Gastroesophageal sphincter (tissue), 4 donors: Measurements from ENCODE around the gene SHOC2. TPM values are rescaled to one million over a fixed set of nuclear protein-coding genes. Genes with fewer than 3 reads are reported as not detected.

Source experiments
- ATAC-seq: fragments of 150-250 bp; one replicate; pipeline ENCODE4 v1.9.1; 2016; ENCODE audit warnings: mild to moderate bottlenecking, moderate library complexity
- H3K27ac ChIP-seq, 4 donors: fragments of 200-600 bp; sonication (generic) in 3 of 4; 1 replicate in 3 of 4; 2 replicates in 1 of 4; pipeline ENCODE4 v1.5.1; 2016 to 2019
- H3K27me3 ChIP-seq: fragments of 200-600 bp; sonication (generic); one replicate; pipeline ENCODE4 v1.5.1; 2019
- H3K36me3 ChIP-seq, 2 donors: fragments of 200-600 bp; sonication (generic); one replicate each; pipeline ENCODE4 v1.5.1; 2019; ENCODE audit warnings: control low read depth in 1 of 2
- H3K4me1 ChIP-seq, 3 donors: fragments of 200-600 bp; sonication (generic); 1 replicate in 2 of 3; 2 replicates in 1 of 3; pipeline ENCODE4 v1.5.1; 2016 to 2019; ENCODE audit warnings: control low read depth in 2 of 3
- H3K4me3 ChIP-seq, 2 donors: fragments of 200-600 bp; sonication (generic); one replicate each; pipeline ENCODE4 v1.5.1; 2019; ENCODE audit warnings: mild to moderate bottlenecking in 1 of 2, moderate library complexity in 1 of 2
- H3K9me3 ChIP-seq, 3 donors: fragments of 200-600 bp; sonication (generic); one replicate each; pipeline ENCODE4 v1.5.1; 2017 to 2019; ENCODE audit warnings: control low read depth in 2 of 3
- EP300 ChIP-seq: sonication (generic); formaldehyde crosslinking; IDR thresholded peaks from one replicate; pipeline ENCODE4 v1.6.1; 2017; ENCODE audit warnings: antibody characterized with exemption, mild to moderate bottlenecking
- POLR2A ChIP-seq, 2 donors: fragments of 450-650 bp; IDR thresholded peaks; one replicate each; pipeline ENCODE4 v1.6.1; 2017; ENCODE audit warnings: antibody characterized with exemption in 2 of 2, mild to moderate bottlenecking in 2 of 2, moderate library complexity in 1 of 2
- POLR2AphosphoS5 ChIP-seq: sonication (generic); formaldehyde crosslinking; IDR thresholded peaks from one replicate; pipeline ENCODE4 v1.6.1; 2017; ENCODE audit warnings: antibody characterized with exemption
- WGBS, 2 donors: methylation state at CpG; one replicate each; pipeline ENCODE4 v1.1.5; 2018; ENCODE audit warnings: low coverage in 1 of 2; 5-methylcytosine and 5-hydroxymethylcytosine counted together
- total RNA-seq, 4 donors: library from RNA; depleted of rRNA; stranded (reverse); fragments of >200 nt; gene quantifications; one replicate each; pipeline ENCODE4 v1.1.0, GENCODE V29; 2016
- TF ChIP-seq, protein P1 (sequence below), 4 experiments: fragments of 200-600 bp in 2 of 4; fragments of 450-650 bp in 2 of 4; sonication (generic) in 1 of 4; IDR thresholded peaks; one replicate each; pipeline ENCODE4 v1.5.1; 2017 to 2019; ENCODE audit warnings: antibody characterized with exemption in 4 of 4, mild to moderate bottlenecking in 2 of 4, moderate library complexity in 2 of 4

The SHOC2 gene
- total RNA-seq, 4 donors from 2014 or later: 50.5 to 66.0 (median 58.4) TPM

DNA sequence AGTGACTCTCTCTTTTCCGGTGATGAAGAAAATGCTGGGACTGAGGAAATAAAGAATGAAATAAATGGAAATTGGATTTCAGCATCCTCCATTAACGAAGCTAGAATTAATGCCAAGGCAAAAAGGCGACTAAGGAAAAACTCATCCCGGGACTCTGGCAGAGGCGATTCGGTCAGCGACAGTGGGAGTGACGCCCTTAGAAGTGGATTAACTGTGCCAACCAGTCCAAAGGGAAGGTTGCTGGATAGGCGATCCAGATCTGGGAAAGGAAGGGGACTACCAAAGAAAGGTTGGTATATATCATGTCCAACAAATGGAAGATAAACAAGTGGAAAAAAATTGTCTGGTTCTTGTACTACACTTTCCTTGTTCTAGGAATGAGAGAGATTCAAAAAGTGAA, 38.2 kb upstream of the SHOC2 start:
- no peak for ATAC-seq

DNA sequence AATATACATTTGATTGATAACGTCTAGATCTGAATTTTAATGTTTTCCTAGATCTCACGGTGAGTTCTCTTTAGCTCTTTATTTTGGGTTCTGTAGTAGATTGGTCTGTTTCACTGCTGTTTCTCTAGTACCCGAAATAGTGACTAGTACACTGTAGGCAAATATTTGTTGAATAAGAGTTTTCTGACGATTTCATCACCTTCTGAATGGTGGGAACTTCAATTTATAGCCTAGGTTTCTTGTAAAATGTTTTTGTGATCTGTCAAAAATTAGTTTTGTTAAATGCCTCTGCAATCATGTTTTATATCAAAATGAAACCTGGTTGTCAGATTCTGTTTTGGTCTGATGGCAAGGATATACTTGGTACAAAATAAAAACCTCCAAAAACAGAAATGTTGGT, 37.5 kb upstream of the SHOC2 start:
- H3K9me3 ChIP-seq: no peaks in the 10 kb centered on the region
- no peaks in the 10 kb centered on the region for H3K27me3 ChIP-seq
- peaks cover 0 to 84% (median 7%) of the 10 kb centered on the region in 3 donors for H3K4me1 ChIP-seq
- WGBS, 2 donors: 56 to 62% methylated on average over 4 of the region's 4 CpGs
- no peak for TF ChIP-seq POLR2AphosphoS5
- no peak for TF ChIP-seq EP300
- TF ChIP-seq POLR2A (IDR thresholded peaks at IDR 0.05): no peak
- TF ChIP-seq, protein P1, sequence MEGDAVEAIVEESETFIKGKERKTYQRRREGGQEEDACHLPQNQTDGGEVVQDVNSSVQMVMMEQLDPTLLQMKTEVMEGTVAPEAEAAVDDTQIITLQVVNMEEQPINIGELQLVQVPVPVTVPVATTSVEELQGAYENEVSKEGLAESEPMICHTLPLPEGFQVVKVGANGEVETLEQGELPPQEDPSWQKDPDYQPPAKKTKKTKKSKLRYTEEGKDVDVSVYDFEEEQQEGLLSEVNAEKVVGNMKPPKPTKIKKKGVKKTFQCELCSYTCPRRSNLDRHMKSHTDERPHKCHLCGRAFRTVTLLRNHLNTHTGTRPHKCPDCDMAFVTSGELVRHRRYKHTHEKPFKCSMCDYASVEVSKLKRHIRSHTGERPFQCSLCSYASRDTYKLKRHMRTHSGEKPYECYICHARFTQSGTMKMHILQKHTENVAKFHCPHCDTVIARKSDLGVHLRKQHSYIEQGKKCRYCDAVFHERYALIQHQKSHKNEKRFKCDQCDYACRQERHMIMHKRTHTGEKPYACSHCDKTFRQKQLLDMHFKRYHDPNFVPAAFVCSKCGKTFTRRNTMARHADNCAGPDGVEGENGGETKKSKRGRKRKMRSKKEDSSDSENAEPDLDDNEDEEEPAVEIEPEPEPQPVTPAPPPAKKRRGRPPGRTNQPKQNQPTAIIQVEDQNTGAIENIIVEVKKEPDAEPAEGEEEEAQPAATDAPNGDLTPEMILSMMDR (IDR thresholded peaks at IDR 0.05): no peak
- H3K27ac ChIP-seq: peak overlapping the region in 1 of 4 donors; percentile 71
- no peak for ATAC-seq
- peak overlapping the region in 1 of 2 donors; percentile 6 for H3K4me3 ChIP-seq
- peaks cover 0 to 35% of the 10 kb centered on the region in 2 donors for H3K36me3 ChIP-seq

More for the DNA sequence above, 38.2 kb upstream of the SHOC2 start:
- 85 to 89% methylated on average over 9 of the region's 9 CpGs for WGBS, 2 donors
- Histone ChIP-seq H3K4me1 (peaks cover 0 to 87% (median 7%) of the 10 kb centered on the region in 3 donors), H3K9me3 (no peaks in the 10 kb centered on the region), H3K27me3 (no peaks in the 10 kb centered on the region), H3K27ac (peak overlapping the region in 1 of 4 donors; percentile 71), H3K4me3 (no peak overlapping the region), H3K36me3 (peaks cover 0 to 36% of the 10 kb centered on the region in 2 donors)
- TF ChIP-seq EP300 (no peak), POLR2AphosphoS5 (no peak), POLR2A (IDR thresholded peaks at IDR 0.05) (no peak)
- TF ChIP-seq, protein P1 (IDR thresholded peaks at IDR 0.05): no peak

DNA sequence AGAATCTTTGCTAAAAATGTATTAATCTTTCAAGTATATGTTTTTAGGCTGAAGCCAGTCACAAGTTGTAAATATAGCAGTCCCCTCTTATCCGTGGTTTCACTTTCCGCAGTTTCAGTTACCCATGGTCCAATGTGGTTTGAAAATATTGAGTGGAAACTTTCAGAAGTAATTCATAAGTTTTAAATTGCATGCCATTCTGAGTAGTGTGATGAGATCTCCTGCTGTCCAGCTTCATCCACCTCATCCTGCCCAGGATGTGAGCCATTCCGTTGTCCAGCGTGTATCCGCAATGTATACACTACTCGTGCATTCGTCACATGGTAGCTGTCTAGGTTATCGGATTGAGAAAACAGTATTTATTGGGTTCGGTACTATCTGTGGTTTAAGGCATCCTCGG, 35.5 kb upstream of the SHOC2 start:
- no peak for TF ChIP-seq POLR2AphosphoS5
- TF ChIP-seq EP300: no peak
- TF ChIP-seq POLR2A (IDR thresholded peaks at IDR 0.05): no peak
- TF ChIP-seq, protein P1 (IDR thresholded peaks at IDR 0.05): no peak
- Histone ChIP-seq H3K9me3 (no peaks in the 10 kb centered on the region), H3K4me3 (peak overlapping the region in 1 of 2 donors; percentile 20), H3K4me1 (peaks cover 0 to 66% (median 2%) of the 10 kb centered on the region in 3 donors), H3K27me3 (no peaks in the 10 kb centered on the region), H3K36me3 (peaks cover 0 to 36% of the 10 kb centered on the region in 2 donors), H3K27ac (peak overlapping the region; percentile 47 to 71 (median 60))
- 36 to 59% methylated on average over 4 to 10 of the region's 10 CpGs for WGBS, 2 donors
- peak; percentile 31 for ATAC-seq

DNA sequence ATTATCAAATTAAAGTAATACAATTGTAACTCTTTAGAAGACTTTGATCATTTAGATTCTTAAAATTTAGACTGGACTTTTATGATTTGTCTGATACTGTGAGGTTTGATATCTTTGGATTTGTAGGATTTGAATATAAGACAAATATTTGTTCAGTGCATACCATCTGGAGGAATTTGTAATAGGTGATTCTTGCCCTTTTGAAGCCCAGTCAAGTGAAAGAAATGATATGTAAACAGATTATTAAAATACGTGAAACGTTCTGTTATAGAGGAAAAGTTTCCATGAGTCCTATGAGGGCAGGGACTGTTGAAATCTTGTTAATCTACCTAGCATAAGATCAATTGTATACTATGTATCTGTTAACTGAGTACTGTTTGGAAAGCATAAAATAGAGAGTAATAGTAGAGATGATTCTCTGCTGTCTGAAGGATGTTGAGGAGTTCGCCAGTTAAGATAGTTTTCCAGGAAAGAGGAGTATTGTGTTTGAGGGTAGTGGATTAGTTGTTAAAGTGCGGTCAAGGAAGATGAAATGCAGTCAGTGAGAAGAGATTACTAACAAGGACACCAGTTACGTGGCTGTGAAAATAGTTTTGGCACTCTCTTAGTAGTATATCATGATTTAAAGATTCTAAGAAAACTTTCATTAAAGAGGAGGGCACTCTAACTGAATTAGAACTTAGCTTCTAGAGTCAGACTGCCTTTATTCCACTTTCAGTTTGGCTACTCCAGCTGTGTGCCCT, 33.3 kb upstream of the SHOC2 start:
- Histone ChIP-seq H3K4me1 (peaks cover 0 to 44% (median 2%) of the 10 kb centered on the region in 3 donors), H3K9me3 (no peaks in the 10 kb centered on the region), H3K27me3 (no peaks in the 10 kb centered on the region), H3K36me3 (peaks cover 0 to 53% of the 10 kb centered on the region in 2 donors), H3K4me3 (no peak overlapping the region), H3K27ac (peak overlapping the region; percentile 58 to 76 (median 64))
- 23 to 46% methylated on average over 5 of the region's 5 CpGs for WGBS, 2 donors
- no peak for ATAC-seq
- TF ChIP-seq POLR2AphosphoS5: no peak
- no peak for TF ChIP-seq POLR2A (IDR thresholded peaks at IDR 0.05)
- TF ChIP-seq, protein P1 (IDR thresholded peaks at IDR 0.05): no peak
- TF ChIP-seq EP300: no peak

DNA sequence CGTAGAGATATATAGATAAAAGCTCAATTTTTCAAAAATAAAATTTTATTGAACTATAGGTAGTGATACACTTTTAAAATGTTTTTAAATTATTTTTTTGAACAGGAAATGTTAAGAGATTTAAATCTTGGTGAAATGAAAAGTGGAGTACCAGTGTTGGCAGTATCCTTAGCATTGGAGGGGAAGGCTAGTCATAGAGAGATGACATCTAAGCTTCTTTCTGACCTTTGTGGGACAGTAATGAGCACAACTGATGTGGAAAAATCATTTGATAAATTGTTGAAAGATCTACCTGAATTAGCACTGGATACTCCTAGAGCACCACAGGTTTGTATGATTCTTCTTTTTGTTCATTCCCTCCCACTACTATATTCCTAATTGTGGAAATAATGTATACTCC, 31.8 kb upstream of the SHOC2 start:
- 100% methylated on average over 1 of the region's 1 CpG for WGBS, 2 donors
- Histone ChIP-seq H3K4me1 (peaks cover 0 to 41% (median 2%) of the 10 kb centered on the region in 3 donors), H3K4me3 (no peak overlapping the region), H3K27me3 (no peaks in the 10 kb centered on the region), H3K9me3 (no peaks in the 10 kb centered on the region), H3K36me3 (peaks cover 0 to 52% of the 10 kb centered on the region in 2 donors), H3K27ac (no peak overlapping the region)
- ATAC-seq: no peak
- TF ChIP-seq, protein P1 (IDR thresholded peaks at IDR 0.05): no peak
- TF ChIP-seq EP300 (no peak), POLR2A (IDR thresholded peaks at IDR 0.05) (no peak), POLR2AphosphoS5 (no peak)
